ENCODE measurements around the gene ADAMTS10.

DNA sequence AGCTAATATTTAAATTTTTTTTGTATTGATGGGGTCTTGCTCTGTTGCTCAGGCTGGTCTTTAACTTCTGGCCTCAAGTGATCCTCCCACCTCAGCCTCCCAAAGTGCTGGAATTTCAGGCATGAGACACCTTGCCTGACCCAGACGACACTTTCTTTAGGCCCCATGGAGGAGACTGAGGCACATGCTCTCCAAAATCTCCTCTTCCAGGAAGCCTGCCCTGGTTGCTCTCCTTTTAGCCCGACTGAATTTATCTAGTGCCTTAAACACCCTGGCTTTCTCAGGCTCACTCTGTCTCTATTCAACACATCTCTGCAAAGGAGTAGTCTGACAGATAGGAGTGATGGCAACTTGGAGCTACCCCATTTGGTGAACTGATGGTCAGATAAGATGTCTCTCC lies 52.2 kb downstream of the ADAMTS10 start:
- TF ChIP-seq, protein P1, sequence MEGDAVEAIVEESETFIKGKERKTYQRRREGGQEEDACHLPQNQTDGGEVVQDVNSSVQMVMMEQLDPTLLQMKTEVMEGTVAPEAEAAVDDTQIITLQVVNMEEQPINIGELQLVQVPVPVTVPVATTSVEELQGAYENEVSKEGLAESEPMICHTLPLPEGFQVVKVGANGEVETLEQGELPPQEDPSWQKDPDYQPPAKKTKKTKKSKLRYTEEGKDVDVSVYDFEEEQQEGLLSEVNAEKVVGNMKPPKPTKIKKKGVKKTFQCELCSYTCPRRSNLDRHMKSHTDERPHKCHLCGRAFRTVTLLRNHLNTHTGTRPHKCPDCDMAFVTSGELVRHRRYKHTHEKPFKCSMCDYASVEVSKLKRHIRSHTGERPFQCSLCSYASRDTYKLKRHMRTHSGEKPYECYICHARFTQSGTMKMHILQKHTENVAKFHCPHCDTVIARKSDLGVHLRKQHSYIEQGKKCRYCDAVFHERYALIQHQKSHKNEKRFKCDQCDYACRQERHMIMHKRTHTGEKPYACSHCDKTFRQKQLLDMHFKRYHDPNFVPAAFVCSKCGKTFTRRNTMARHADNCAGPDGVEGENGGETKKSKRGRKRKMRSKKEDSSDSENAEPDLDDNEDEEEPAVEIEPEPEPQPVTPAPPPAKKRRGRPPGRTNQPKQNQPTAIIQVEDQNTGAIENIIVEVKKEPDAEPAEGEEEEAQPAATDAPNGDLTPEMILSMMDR (IDR thresholded peaks at IDR 0.05): no peak
- no peak for TF ChIP-seq POLR2A (IDR thresholded peaks at IDR 0.05)

All from adrenal gland (tissue), 5 donors.